Measurements from ENCODE around the gene TOMM40. TPM values are rescaled to one million over a fixed set of nuclear protein-coding genes. Genes with fewer than 3 reads are reported as not detected.

TOMM40 gene
- total and polyA plus RNA-seq, 2 experiments from 2014 or later: 52.9 to 54.6 TPM

DNA sequence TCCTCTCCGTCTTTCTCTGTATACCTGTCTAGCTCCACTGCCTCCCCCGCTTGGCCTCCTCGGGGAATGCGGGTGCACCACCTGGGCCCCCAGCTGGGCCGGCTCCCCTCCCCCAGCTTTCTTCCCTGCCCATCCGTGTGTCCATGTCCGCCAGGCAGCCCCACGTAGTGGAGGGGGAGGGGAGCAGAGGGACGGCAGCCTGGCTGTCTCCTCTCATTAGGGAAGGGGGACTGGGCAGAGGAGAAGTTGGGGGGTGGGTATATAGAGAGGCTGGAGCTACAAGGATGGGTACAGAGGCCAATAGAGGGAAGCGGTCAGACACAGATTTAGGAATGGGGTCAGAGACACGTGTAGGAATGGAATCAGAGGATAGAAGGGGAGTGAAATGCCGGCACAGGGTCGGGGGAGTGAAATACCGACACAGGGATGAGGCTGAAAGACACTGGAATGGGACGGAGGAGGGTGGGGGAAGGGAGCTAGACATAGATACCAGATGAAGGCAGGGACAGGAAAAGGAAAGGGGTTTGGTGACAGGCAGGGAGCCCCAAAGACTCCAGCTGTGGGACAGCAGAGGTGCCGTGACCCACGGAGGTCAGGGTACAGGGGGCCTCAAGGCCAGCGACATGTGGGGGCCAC, 42.1 kb upstream of the TOMM40 start:
- peaks cover 77% of the 10 kb centered on the region for H3K79me2 ChIP-seq (ENCODE audit: insufficient read depth)
- TF ChIP-seq EZH2phosphoT487 (IDR thresholded peaks at IDR 0.05; ENCODE audit: insufficient read depth, low read depth): no peak
- no peak for TF ChIP-seq EZH2 (IDR thresholded peaks at IDR 0.05; ENCODE audit: insufficient read depth, poor library complexity, severe bottlenecking)
- no peaks in the 10 kb centered on the region for H3K27me3 ChIP-seq (replicated peaks; ENCODE audit: insufficient read depth)
- H3K27ac ChIP-seq: peak overlapping the region; percentile 76
- no peaks in the 10 kb centered on the region for H3K9me2 ChIP-seq (ENCODE audit: insufficient read depth)
- peak overlapping the region; percentile 95 for H3K4me3 ChIP-seq
- peak; percentile 25 for DNase-seq
- H3K4me2 ChIP-seq (ENCODE audit: unreplicated experiment): peak overlapping the region; percentile 94
- no peaks in the 10 kb centered on the region for H4K20me1 ChIP-seq (ENCODE audit: insufficient read depth)
- peak overlapping the region; percentile 95 for H3K9ac ChIP-seq
- H3K9me3 ChIP-seq (ENCODE audit: low read depth): no peaks in the 10 kb centered on the region
- peaks cover 17% of the 10 kb centered on the region; the same call in 1 of the 2 replicates for H3K4me1 ChIP-seq (ENCODE audit: insufficient read depth)
- in situ Hi-C loops (cut with MboI): no loop called here
- WGBS, 2 experiments (ENCODE audit: low coverage in 1 of 2, low lambda C conversion rate in 2 of 2, missing lambda C conversion rate in 2 of 2): 26 to 28% methylated on average over 18 of the region's 18 CpGs
- no peak overlapping the region for H2AFZ ChIP-seq
- H3K36me3 ChIP-seq (ENCODE audit: low read depth): no peaks in the 10 kb centered on the region
- peaks cover 14% of the 10 kb centered on the region for H3F3A ChIP-seq (ENCODE audit: insufficient read depth)

GRCh38 chr19:44850641-44851109, 40.4 kb upstream of the TOMM40 start:
- peaks cover 13% of the 10 kb centered on the region; the same call in 1 of the 2 replicates for H3K4me1 ChIP-seq (ENCODE audit: insufficient read depth)
- no peaks in the 10 kb centered on the region for H3K9me3 ChIP-seq (ENCODE audit: low read depth)
- H3K79me2 ChIP-seq (ENCODE audit: insufficient read depth): peaks cover 92% of the 10 kb centered on the region
- H3K9ac ChIP-seq: no peak overlapping the region
- no peak overlapping the region for H2AFZ ChIP-seq
- H3K4me3 ChIP-seq: no peak overlapping the region
- H3K27me3 ChIP-seq (replicated peaks; ENCODE audit: insufficient read depth): no peaks in the 10 kb centered on the region
- in situ Hi-C loops (cut with MboI): no loop called here
- H3K27ac ChIP-seq: no peak overlapping the region
- H3F3A ChIP-seq (ENCODE audit: insufficient read depth): peaks cover 14% of the 10 kb centered on the region
- no peak overlapping the region for H3K4me2 ChIP-seq (ENCODE audit: unreplicated experiment)
- no peak for TF ChIP-seq EZH2phosphoT487 (IDR thresholded peaks at IDR 0.05; ENCODE audit: insufficient read depth, low read depth)
- DNase-seq: no peak
- no peaks in the 10 kb centered on the region for H3K36me3 ChIP-seq (ENCODE audit: low read depth)
- H4K20me1 ChIP-seq (ENCODE audit: insufficient read depth): no peaks in the 10 kb centered on the region
- WGBS, 2 experiments (ENCODE audit: low coverage in 1 of 2, low lambda C conversion rate in 2 of 2, missing lambda C conversion rate in 2 of 2): 79 to 89% methylated on average over 6 to 8 of the region's 8 CpGs
- H3K9me2 ChIP-seq (ENCODE audit: insufficient read depth): no peaks in the 10 kb centered on the region

- Histone ChIP-seq H3K79me2 (ENCODE audit: insufficient read depth) (peaks cover 97% of the 10 kb centered on the region), H2AFZ (no peak overlapping the region), H3K4me3 (no peak overlapping the region), H3F3A (ENCODE audit: insufficient read depth) (peaks cover 14% of the 10 kb centered on the region), H3K4me1 (ENCODE audit: insufficient read depth) (peaks cover 13% of the 10 kb centered on the region; the same call in 1 of the 2 replicates), H3K27ac (no peak overlapping the region), H3K9ac (no peak overlapping the region), H3K36me3 (ENCODE audit: low read depth) (no peaks in the 10 kb centered on the region), H3K4me2 (ENCODE audit: unreplicated experiment) (no peak overlapping the region), H3K27me3 (replicated peaks; ENCODE audit: insufficient read depth) (no peaks in the 10 kb centered on the region), H3K9me2 (ENCODE audit: insufficient read depth) (no peaks in the 10 kb centered on the region), H4K20me1 (ENCODE audit: insufficient read depth) (no peaks in the 10 kb centered on the region), H3K9me3 (ENCODE audit: low read depth) (no peaks in the 10 kb centered on the region)
- TF ChIP-seq EZH2phosphoT487 (IDR thresholded peaks at IDR 0.05; ENCODE audit: insufficient read depth, low read depth): no peak
- no peak for TF ChIP-seq EZH2 (IDR thresholded peaks at IDR 0.05; ENCODE audit: insufficient read depth, poor library complexity, severe bottlenecking)
- WGBS, 2 experiments (ENCODE audit: low coverage in 1 of 2, low lambda C conversion rate in 2 of 2, missing lambda C conversion rate in 2 of 2): 76 to 84% methylated on average over 2 of the region's 2 CpGs
- no peak for DNase-seq
- in situ Hi-C loops (cut with MboI): no loop called here
These were observed 39.6 kb upstream of the TOMM40 start for GRCh38 chr19:44851427-44851826.

DNA sequence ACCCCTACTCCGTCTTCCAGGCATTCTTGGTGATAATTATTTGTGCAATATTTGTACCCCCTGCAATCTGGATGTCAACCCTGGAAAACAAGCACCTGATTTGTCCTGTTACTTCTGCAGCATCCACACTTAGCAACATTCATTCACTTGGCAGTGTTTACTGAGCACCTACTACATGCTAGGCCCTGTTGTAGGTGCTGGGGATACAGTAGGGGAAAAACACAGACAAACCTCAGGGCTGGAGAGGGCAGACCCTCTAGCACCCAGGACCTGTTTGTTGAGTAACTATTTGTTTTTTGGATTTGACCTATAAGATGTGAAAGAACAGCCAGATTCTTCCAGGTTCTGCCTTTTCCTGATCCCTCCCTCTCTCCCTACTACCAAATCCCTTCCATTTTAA, 35.4 kb upstream of the TOMM40 start:
- no peaks in the 10 kb centered on the region for H3K36me3 ChIP-seq (ENCODE audit: low read depth)
- DNase-seq: no peak
- H3K4me1 ChIP-seq (ENCODE audit: insufficient read depth): no peaks in the 10 kb centered on the region
- no peak overlapping the region for H2AFZ ChIP-seq
- H3K9me3 ChIP-seq (ENCODE audit: low read depth): no peaks in the 10 kb centered on the region
- 100% methylated on average over 1 of the region's 1 CpG for WGBS, 2 experiments (ENCODE audit: low coverage in 1 of 2, low lambda C conversion rate in 2 of 2, missing lambda C conversion rate in 2 of 2)
- no peak overlapping the region for H3K4me2 ChIP-seq (ENCODE audit: unreplicated experiment)
- H3K27ac ChIP-seq: no peak overlapping the region
- H3F3A ChIP-seq (ENCODE audit: insufficient read depth): no peaks in the 10 kb centered on the region
- H3K9me2 ChIP-seq (ENCODE audit: insufficient read depth): no peaks in the 10 kb centered on the region
- H4K20me1 ChIP-seq (ENCODE audit: insufficient read depth): no peaks in the 10 kb centered on the region
- peaks cover 94% of the 10 kb centered on the region for H3K79me2 ChIP-seq (ENCODE audit: insufficient read depth)
- no peak overlapping the region for H3K9ac ChIP-seq
- no peaks in the 10 kb centered on the region for H3K27me3 ChIP-seq (replicated peaks; ENCODE audit: insufficient read depth)
- H3K4me3 ChIP-seq: no peak overlapping the region
- no peak for TF ChIP-seq EZH2phosphoT487 (IDR thresholded peaks at IDR 0.05; ENCODE audit: insufficient read depth, low read depth)
- TF ChIP-seq EZH2 (IDR thresholded peaks at IDR 0.05; ENCODE audit: insufficient read depth, poor library complexity, severe bottlenecking): no peak
- in situ Hi-C loops (cut with MboI): no loop called here

Measured in GM23248 (cell line).